Stimulated activated CD4-positive, alpha-beta T cell treated with anti-CD3 and anti-CD28 coated beads, Interleukin-4, amount 100 ng/mL, for 24 hours (primary cell): ENCODE data around the gene FAM219A.
"Not testable (repeated sequence)": the region's sequence is repeated elsewhere in the genome, so short reads cannot be mapped to it uniquely, and the experiment has no call there.

Source experiments
- DNase-seq: peaks from one replicate; pipeline ENCODE4 v3.0.0-alpha.2; 2020

The FAM219A gene

GRCh38 chr9:34482746-34483145 lies 24.4 kb upstream of the FAM219A start:
- DNase-seq = not testable (repeated sequence)

- DNase-seq = not testable (repeated sequence)
Measured at GRCh38 chr9:34481620-34482019, 23.2 kb upstream of the FAM219A start.

DNA sequence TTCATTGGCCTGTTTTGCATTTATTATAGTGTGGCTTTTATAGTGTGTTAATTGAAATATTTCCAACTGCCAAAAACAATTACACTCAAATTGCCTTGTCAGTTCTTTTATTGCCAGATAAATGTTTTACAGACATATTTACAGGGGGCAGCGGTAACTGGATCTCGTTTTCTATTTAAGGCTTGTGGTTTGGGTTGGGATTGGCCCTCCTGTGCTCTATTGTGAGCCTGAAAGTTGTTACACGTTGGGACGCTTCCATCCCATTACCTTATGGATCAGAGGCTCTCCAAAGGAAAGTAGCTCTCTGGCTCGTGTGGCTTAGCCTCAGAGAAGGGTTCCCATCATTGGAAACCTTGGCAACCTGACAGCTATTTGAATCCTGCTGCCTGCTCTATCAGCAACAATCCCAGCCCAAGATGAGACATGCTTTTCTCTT lies 21.1 kb upstream of the FAM219A start:
- DNase-seq = no peak

DNA sequence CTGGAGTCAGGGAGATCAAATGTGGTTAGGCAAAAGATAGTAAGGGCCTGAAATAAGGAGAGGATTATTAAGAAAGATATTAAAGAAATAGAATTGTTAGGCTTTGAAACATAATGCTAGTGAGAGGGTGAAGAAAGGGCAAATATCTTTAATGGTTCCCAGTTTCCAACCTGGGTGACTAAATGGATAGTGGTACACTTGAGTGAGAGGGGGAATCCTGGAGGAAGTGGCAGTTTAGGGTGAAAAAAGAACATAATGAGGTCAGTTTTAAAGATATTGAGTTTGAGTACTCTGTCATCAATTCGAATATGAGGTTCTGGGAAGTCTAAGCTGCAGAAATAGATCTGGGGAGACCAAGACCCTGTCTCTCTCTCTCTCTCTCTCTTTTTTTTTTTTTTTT lies 19.2 kb upstream of the FAM219A start:
- no peak for DNase-seq

- no peak for DNase-seq
Measured at GRCh38 chr9:34475097-34475496, 16.7 kb upstream of the FAM219A start.

DNA sequence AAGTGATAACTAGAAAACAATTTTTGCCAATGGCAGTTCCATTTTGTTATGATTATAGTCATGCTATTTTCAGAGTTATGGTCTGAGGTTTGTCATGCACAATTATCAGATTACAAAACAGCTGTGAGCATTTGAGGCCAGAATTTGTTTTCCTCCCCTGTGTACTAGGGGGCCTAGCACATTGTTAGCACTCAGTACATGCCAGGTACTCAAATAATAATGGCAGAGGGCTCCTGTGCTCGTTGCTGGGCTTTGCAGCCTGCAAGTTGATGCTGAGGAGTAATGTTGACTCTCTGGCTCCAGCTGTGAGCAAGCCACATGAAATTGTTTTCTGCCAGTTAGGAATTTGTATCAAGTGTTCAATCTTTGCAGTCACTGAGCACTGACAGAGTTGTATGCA lies 7.1 kb upstream of the FAM219A start:
- no peak for DNase-seq

DNA sequence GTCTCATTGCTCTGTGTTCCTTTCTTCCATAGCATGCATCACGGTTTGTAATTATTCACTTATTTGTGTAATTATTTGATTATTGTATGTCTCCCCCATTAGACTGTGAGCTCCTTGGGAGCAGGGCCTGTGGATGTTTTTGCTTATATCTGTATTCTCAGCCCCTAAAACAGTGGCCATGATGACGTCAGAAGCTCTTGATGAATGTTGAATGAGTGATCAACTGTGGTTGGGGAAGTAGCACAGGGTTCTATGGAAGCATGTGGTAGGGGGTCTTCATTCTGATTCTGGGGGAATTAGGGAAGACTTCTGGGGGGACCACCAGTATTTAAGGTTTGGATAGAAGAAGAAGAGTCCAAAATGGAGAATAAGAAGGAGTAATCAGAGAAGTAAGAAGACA lies 6.2 kb upstream of the FAM219A start:
- DNase-seq = no peak

- DNase-seq = no peak
Measured at GRCh38 chr9:34463901-34464232, 5.5 kb upstream of the FAM219A start.

- DNase-seq = peak; percentile 65
Measured at GRCh38 chr9:34463098-34463900, 4.9 kb upstream of the FAM219A start.

GRCh38 chr9:34459941-34460340 lies 1.6 kb upstream of the FAM219A start:
- no peak for DNase-seq

DNA sequence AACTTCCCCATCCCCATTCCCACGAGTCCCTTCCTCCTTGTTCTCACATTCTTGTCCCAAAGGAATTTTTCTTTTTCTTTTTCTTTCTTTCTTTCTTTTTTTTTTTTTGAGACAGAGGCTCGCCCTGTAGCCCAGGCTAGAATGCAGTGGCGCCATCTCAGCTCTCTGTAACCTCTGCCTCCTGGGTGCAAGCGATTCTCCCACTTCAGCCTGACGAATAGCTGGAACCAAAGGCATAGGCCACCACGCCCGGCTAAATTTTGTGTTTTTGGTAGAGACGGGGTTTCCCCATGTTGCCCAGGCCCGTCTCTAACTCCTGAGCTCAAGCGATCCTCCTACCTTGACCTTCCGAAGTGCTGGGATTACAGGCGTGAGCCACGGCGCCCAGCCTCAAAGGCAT lies 986 bp upstream of the FAM219A start:
- no peak for DNase-seq

GRCh38 chr9:34458959-34459340 lies 580 bp upstream of the FAM219A start:
- no peak for DNase-seq

DNA sequence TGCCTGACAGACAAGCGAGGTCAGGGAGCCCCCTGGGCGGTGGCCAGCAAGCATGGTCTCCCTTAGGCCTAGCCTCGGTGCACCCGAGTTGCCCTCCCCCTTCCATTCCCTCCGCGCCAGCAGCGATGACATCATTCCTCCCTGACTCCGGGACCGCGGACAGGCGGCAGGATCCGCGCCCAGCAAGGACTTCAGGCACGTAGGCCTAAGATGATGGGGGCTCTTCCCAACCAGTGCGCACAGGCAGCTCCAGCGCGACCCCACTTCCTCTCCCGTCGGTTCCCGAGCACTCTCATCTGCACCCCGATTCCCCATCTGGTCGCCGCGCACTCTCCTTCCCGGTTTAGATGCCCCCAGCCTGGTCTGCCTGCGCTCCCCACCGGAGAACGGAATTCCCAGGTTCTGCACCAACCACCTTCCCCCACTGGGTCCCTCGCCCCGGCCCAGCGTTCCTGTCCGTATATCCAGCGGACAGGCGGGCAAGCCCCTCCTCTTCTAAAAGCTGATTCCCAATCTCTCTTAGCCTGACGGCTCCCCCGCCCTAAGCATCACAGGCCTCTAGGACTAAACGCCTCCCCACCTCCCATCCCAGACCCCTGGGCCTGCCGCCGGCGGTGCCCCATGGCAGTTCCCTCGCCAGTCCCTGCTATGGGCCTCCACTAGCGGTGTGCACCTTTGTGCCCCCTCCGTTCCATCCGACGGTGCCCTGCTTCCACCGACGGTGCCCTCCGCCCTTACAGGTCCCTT lies 931 bp downstream of the FAM219A start:
- DNase-seq = peak; percentile 15

DNA sequence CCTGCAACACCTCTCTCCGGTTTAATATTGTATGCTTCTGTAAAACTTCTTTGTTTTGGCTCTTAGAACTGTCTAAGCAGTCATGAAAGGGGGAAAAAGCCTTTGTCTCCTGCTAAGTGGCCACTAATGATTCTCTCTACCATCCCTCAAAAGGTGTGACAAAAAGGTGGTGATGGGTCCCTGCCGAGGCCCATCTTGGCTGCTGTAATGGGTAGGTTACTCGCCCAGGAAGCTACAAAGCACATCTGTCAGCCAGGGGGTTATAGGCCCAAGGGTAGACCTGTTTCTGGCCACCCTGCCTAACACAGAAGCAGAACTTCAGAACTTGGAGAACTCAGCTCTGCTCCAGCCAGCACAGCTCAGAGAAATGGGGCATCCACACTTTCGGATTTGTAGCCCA lies 1.6 kb downstream of the FAM219A start:
- DNase-seq = no peak

- no peak for DNase-seq
Measured at GRCh38 chr9:34456151-34456550, 2.2 kb downstream of the FAM219A start.

GRCh38 chr9:34454571-34455065 lies 3.8 kb downstream of the FAM219A start:
- DNase-seq = peak; percentile 19

GRCh38 chr9:34452568-34452967 lies 5.8 kb downstream of the FAM219A start:
- DNase-seq = no peak

GRCh38 chr9:34451545-34451944 lies 6.8 kb downstream of the FAM219A start:
- DNase-seq = no peak

DNA sequence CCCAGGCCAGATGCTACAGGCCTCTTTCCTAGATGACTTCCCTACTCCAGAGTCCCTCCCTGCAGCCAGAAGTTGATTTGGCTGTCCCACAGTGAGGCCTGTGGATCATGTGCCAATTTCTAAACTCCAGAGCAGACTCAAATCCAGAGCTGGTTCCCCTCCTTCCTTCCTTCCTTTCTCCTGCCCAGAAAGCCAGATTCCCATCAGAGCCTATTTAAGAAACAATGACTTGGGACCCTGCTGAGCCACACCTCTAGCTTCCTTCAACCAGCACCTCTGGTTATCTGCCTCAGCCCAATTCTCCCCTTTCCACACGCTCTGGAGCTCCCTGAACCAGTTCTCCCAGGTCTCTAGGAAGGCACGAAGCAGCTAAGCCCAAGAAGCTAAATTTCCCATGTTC lies 7.2 kb downstream of the FAM219A start:
- no peak for DNase-seq

DNA sequence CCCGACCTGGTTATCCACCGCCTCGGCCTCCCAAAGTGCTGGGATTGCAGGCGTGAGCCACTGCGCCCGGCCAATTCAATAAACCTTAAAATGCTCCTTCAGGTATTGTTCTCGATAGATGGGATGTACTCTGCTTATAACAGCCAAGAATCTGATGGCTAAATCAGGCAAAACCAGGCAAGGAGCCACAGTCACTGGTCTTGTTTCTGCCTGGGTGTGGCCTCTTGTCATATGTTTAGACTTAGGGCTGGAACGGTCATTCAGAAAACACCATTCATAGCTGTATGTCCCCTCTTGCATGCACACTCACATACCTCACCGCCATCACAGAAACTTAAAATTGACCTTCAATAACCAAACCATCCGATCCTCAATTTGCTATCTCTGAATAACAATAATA lies 7.7 kb downstream of the FAM219A start:
- no peak for DNase-seq

DNA sequence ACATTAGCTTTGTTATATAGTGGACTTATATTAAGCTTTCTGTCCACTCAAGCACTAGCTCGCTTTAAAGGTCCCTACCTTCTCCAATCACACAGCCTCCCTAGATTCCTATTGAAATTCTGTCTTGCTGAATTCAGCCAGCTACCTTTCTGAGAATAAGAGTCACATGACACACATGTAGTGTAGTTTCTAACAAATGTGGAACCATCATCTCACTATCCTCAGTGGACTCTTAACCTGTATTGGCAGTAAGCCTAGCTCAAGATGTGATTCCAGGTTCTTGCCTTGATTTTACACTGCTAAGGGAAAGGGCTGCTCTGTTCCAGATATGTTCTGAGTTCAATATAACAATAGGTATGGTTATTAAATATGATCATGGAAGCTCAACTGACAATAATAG lies 11.4 kb downstream of the FAM219A start:
- no peak for DNase-seq

DNA sequence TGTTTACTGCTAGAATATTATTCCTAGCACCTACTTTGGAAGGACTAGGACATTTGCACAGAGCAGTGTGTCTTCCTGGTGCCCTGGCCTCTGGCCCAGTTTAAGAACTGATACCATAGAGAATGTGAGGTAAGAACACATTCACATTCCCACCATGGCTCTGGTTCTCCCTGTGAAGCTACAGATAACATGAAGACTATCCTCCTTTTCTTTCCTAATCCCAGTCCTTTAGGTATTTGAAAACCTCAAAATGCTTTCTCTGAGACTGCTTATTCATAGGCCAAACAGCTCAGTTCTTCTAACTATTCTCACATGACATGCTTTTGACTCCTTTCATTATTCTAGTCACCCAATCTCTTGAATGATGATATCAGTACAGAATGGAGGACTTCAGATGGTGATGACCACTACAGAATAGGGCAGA lies 11.9 kb downstream of the FAM219A start:
- no peak for DNase-seq

- DNase-seq = no peak
Measured at GRCh38 chr9:34443976-34444375, 14.4 kb downstream of the FAM219A start.

DNA sequence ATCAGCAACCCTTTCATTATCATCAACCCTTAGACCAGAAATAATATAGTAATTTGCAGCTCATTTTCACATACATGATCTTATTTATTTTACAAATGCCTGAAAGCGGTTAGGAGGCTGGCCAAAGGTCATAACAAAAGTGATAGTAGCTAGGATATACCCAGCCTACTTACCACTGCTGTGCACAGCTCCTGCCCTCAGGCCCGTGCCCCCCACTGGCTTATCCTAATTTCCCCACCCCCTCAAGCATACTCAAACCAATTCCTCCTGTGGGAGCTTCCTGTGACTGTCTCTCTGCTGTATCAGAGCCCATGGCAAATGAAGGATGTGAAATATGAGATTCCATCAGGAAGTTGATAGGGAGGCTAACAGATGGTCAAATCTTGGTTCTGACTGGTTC lies 14.8 kb downstream of the FAM219A start:
- DNase-seq = no peak
